Esophagus (tissue), 2 donors: ENCODE data around the gene FALEC. TPM values are rescaled to one million over a fixed set of nuclear protein-coding genes. Genes with fewer than 3 reads are reported as not detected.

Source experiments
- H3K27ac ChIP-seq, 2 donors: one replicate each; pipeline ENCODE4 v1.5.1; 2013; ENCODE audit warnings: low read depth in 2 of 2, mild to moderate bottlenecking in 2 of 2, inconsistent platforms in 1 of 2, low read length in 1 of 2, moderate library complexity in 1 of 2
- H3K27me3 ChIP-seq, 2 donors: one replicate each; pipeline ENCODE4 v1.6.1; 2013; ENCODE audit warnings: low read length in 2 of 2, control low read depth in 1 of 2, mild to moderate bottlenecking in 1 of 2; ENCODE audit not compliant: insufficient read depth in 2 of 2, control insufficient read depth in 1 of 2
- H3K36me3 ChIP-seq, 2 donors: one replicate each; pipeline ENCODE4 v1.6.1; 2013; ENCODE audit warnings: low read length in 1 of 2; ENCODE audit not compliant: control insufficient read depth in 2 of 2, insufficient read depth in 2 of 2
- H3K4me1 ChIP-seq, 2 donors: one replicate each; pipeline ENCODE4 v1.6.1; 2013; ENCODE audit warnings: low read length in 1 of 2; ENCODE audit not compliant: control insufficient read depth in 2 of 2, insufficient read depth in 2 of 2
- H3K4me3 ChIP-seq, 2 donors: one replicate each; pipeline ENCODE4 v1.5.1; 2013; ENCODE audit warnings: low read length in 2 of 2, mild to moderate bottlenecking in 2 of 2, low read depth in 1 of 2, moderate library complexity in 1 of 2
- H3K9me3 ChIP-seq, 2 donors: one replicate each; pipeline ENCODE4 v1.6.1; 2013; ENCODE audit warnings: mild to moderate bottlenecking in 2 of 2, low read depth in 1 of 2, low read length in 1 of 2, moderate library complexity in 1 of 2; ENCODE audit not compliant: control insufficient read depth in 2 of 2, insufficient read depth in 1 of 2
- whole genome bisulfite sequencing, 2 donors: extraction: QIAGEN DNeasy Blood & Tissue Kit; methylation state at CpG; one replicate each; pipeline ENCODE4 v1.1.7; 2013; 5-methylcytosine and 5-hydroxymethylcytosine counted together
- polyA plus RNA-seq, 2 donors: library from polyadenylated mRNA; stranded (reverse); fragments of 200-250 nt; gene quantifications; one replicate each; pipeline ENCODE4 v1.2.3, GENCODE V29; 2013
- donor health status: healthy with polysubstance abuse.
- donor health status: Bipolar disorder and iron deficiency.

The FALEC gene
- 1 to 10 TPM; 2.1 to 4.6 TPM for polyA plus RNA-seq

DNA sequence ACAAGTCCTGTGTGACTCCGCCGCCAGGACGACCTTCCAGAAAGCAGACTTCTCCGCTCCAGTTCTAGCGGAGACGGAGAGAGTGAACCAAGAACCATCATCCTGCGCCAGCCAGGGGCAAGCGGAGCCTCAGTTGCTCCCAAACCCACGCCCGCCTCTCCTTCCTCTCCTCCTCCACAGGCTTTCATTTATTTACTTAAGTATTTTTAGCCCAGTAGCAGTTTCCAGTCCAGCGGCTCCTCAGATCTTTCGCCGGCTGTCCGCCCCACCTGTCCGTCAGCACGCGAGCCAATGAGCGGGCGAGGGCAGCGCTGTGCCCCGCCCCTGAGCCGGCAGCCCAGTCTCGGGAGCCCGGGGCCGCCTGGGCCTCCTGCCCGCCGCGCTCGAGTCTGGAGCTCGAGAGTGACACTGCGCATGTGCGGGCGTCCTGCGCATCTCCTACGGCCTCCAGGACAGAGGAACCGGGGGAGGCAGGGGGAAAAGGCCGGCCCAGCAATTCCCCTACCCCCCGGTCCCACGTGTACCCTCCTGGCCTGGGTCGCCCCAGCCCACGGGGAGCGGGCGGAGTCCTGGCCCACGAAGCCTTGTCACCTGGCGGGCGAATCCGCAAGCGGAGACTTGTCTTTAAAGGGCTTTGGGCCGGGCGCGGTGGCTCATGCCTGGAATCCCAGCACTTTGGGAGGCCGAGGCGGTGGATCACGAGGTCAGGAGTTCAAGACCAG, at the start of gene FALEC:
FALEC (plus strand) TSS at position 425 of the 722 bp plus-strand sequence.
- Histone ChIP-seq H3K4me3 (peak within 1 kb of the TSS; percentile 46 to 51), H3K4me1 (peaks cover 0 to 9% of the 10 kb centered on the region in 2 donors), H3K27me3 (no peaks in the 10 kb centered on the region), H3K36me3 (peaks cover 0 to 13% of the 10 kb centered on the region in 2 donors), H3K27ac (peak within 1 kb of the TSS; percentile 91 to 93), H3K9me3 (no peaks in the 10 kb centered on the region)
- WGBS, 2 donors = 0% methylated on average over 54 of the region's 54 CpGs

DNA sequence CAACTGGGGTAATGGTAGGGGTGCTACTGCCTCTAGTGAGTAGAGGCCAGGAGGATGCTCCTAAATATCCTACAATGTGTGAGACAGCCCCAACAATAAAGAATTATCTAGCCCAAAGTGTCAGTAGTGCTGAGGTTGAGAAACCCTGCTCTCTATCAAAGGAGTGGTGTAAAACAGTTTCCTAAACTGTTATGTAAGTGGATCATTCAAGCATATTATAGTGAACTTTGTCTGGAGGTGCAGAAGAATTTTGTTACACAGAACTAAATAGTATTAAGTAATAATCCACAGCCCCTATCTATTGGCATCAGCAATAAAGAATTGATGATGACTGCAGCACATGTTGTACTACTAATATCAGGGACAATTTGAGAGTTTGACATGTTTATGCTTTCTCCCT, 48.6 kb upstream of the FALEC start:
- H3K36me3 ChIP-seq = peaks cover 12 to 16% of the 10 kb centered on the region in 2 donors
- no peaks in the 10 kb centered on the region for H3K9me3 ChIP-seq
- H3K4me3 ChIP-seq = no peak overlapping the region
- H3K27ac ChIP-seq = no peak overlapping the region
- H3K27me3 ChIP-seq = no peaks in the 10 kb centered on the region
- no peaks in the 10 kb centered on the region for H3K4me1 ChIP-seq

DNA sequence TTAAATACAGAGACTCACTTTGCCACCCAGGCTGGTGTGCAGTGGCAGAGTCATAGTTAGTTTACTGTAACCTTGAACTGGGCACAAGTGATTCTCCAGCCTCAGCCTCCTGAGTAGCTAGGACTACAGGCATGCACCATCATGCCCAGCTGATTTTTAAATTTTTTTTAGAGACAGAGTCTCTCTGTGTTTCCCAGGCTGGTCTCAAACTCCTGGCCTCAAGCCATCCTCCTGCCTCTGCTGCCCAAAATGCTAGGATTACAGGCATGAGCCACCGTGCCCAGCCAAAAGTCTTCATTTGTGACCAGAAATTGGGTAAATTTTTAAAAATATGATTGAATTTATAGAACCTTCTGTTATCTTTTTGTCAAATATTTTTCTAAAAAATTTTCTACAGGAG, 46.3 kb upstream of the FALEC start:
- Histone ChIP-seq H3K9me3 (peaks cover 0 to 3% of the 10 kb centered on the region in 2 donors), H3K27ac (peak overlapping the region in 1 of 2 donors; percentile 49), H3K27me3 (no peaks in the 10 kb centered on the region), H3K36me3 (peaks cover 23 to 27% of the 10 kb centered on the region in 2 donors), H3K4me3 (no peak overlapping the region), H3K4me1 (no peaks in the 10 kb centered on the region)
- WGBS, 2 donors = 53 to 78% methylated on average over 1 of the region's 1 CpG

DNA sequence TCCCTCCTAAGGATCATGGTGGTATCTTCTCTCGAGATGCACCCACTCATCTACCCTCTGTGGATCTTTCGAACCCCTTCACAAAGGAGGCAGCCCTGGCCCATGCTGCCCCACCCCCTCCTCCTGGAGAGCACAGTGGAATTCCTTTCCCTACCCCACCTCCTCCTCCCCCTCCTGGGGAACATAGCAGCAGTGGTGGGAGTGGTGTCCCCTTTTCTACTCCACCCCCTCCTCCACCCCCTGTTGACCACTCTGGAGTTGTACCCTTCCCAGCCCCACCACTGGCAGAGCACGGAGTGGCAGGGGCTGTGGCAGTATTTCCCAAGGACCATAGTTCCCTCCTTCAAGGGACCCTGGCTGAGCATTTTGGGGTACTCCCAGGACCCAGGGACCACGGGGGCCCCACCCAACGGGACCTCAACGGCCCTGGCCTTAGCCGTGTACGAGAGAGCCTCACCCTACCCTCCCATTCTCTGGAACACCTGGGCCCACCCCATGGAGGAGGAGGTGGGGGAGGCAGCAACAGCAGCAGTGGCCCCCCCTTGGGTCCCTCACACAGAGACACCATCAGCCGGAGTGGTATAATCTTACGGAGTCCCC, 42.9 kb upstream of the FALEC start:
- no peak overlapping the region for H3K4me3 ChIP-seq
- H3K27ac ChIP-seq = no peak overlapping the region
- peaks cover 22 to 23% of the 10 kb centered on the region in 2 donors for H3K36me3 ChIP-seq
- 88 to 94% methylated on average over 10 of the region's 10 CpGs for WGBS, 2 donors
- no peaks in the 10 kb centered on the region for H3K4me1 ChIP-seq
- H3K9me3 ChIP-seq = peaks cover 0 to 3% of the 10 kb centered on the region in 2 donors
- no peaks in the 10 kb centered on the region for H3K27me3 ChIP-seq

DNA sequence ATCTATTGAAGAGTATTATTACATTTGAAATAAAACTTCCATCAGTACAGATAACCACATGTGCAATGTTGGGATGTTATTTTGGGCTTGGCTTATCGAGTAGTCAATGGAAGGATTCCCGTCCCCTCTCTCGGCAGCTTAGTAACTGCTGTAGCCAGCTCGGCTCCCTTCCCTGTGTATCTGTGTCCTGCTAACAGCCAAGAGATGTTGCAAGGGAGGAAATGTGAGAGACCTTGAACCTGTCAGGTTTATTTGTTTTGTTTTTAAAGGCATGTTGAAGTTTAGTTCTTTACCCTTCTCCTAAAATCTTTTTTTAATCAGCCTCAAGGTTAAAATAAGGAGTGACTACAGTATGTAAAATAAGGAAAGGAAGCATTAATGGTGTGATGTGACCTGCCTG, 41.9 kb upstream of the FALEC start:
- 81 to 86% methylated on average over 4 of the region's 4 CpGs for WGBS, 2 donors
- no peaks in the 10 kb centered on the region for H3K27me3 ChIP-seq
- no peaks in the 10 kb centered on the region for H3K4me1 ChIP-seq
- peaks cover 22 to 23% of the 10 kb centered on the region in 2 donors for H3K36me3 ChIP-seq
- H3K9me3 ChIP-seq = peaks cover 0 to 3% of the 10 kb centered on the region in 2 donors
- no peak overlapping the region for H3K4me3 ChIP-seq
- H3K27ac ChIP-seq = peak overlapping the region in 1 of 2 donors; percentile 19

DNA sequence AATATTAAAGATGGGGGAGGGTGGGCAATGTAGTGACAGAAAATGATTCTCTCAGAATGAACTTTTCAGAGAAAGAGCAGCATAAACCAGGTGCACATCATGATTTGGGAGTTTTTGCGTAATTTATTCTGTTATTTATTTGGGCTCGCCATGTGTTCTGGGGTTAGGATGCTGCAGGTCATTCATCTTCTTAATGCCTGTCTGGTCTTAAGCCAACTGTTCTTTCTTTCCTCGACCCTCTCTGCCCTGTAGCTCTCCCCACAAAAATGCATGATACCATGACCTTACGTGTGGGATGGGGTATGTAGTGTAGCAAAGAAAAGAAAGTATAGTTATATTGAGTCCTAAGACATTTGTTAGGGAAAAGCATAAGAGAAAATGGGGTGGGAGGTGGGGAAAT, 40.7 kb upstream of the FALEC start:
- no peak overlapping the region for H3K27ac ChIP-seq
- no peaks in the 10 kb centered on the region for H3K27me3 ChIP-seq
- 72 to 74% methylated on average over 4 of the region's 4 CpGs for WGBS, 2 donors
- H3K4me3 ChIP-seq = no peak overlapping the region
- no peaks in the 10 kb centered on the region for H3K4me1 ChIP-seq
- H3K36me3 ChIP-seq = peaks cover 22 to 23% of the 10 kb centered on the region in 2 donors
- H3K9me3 ChIP-seq = peaks cover 0 to 3% of the 10 kb centered on the region in 2 donors

DNA sequence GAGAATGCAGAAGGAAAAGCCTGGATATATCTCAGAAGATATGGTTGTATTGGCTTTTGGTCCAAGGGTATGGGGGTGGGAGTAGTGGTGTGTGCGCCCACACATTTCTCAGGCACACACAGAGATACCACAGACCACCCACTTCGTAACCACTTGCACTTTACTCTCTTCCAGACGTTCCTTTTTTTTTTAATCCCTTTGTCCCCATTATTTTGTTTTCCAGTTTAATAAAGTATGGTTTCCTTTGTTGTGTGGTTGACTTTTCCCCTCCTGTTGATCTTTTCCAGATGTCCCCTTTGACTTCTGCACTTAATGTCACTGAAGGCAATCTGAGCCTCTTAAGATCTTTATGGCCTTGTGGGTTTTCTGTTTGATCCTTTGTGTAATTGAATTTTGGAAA, 38.8 kb upstream of the FALEC start:
- peak overlapping the region; percentile 58 to 91 for H3K27ac ChIP-seq
- H3K4me1 ChIP-seq = no peaks in the 10 kb centered on the region
- H3K27me3 ChIP-seq = no peaks in the 10 kb centered on the region
- 65 to 71% methylated on average over 3 of the region's 3 CpGs for WGBS, 2 donors
- peaks cover 12 to 13% of the 10 kb centered on the region in 2 donors for H3K36me3 ChIP-seq
- peaks cover 0 to 3% of the 10 kb centered on the region in 2 donors for H3K9me3 ChIP-seq
- no peak overlapping the region for H3K4me3 ChIP-seq

DNA sequence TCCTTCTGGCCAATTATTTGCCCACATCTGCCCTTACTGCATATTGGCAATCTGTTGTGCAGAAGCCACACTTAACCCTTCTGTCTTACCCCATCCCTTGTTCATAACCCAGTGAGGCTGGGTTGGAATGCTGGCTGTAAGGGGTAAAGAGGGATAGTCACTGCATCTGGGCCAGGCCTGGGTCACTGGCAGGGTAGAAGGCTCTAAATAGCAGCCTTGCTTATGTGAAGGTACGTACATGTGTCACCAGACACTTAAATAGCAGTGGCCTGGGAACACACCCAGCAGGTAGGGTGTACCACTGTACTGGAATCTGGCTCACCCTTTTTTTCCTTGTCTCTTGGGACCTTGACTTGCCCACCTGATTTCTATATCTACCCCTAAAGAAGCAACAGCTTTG, 38.2 kb upstream of the FALEC start:
- H3K4me3 ChIP-seq = no peak overlapping the region
- no peaks in the 10 kb centered on the region for H3K4me1 ChIP-seq
- H3K36me3 ChIP-seq = peaks cover 6 to 7% of the 10 kb centered on the region in 2 donors
- H3K9me3 ChIP-seq = peaks cover 0 to 3% of the 10 kb centered on the region in 2 donors
- H3K27ac ChIP-seq = peak overlapping the region; percentile 58 to 91
- no peaks in the 10 kb centered on the region for H3K27me3 ChIP-seq
- WGBS, 2 donors = 39 to 61% methylated on average over 1 of the region's 1 CpG

DNA sequence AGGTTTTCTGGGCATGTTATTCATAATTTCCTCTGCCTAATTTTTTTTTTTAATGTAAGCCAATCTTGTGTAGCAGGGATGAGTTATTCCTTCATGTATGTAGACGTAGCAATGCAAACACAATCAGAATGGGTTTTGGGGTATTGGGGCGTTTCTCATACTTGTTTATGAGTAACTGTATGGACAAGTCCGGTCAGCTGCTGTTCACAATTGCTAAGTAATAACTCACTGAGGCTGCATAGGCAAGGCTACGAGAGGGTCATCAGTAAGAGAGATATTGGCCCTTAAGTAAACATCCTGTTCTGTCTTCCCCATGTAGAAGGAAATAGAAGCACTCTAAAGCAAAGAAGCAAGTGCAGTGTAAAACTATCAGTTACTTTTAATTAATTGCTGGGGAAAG, 37.8 kb upstream of the FALEC start:
- no peak overlapping the region for H3K4me3 ChIP-seq
- H3K36me3 ChIP-seq = peaks cover 2 to 4% of the 10 kb centered on the region in 2 donors
- H3K27ac ChIP-seq = peak overlapping the region in 1 of 2 donors; percentile 87
- WGBS, 2 donors = 29 to 36% methylated on average over 4 of the region's 4 CpGs
- H3K27me3 ChIP-seq = no peaks in the 10 kb centered on the region
- peaks cover 0 to 2% of the 10 kb centered on the region in 2 donors for H3K9me3 ChIP-seq
- no peaks in the 10 kb centered on the region for H3K4me1 ChIP-seq

DNA sequence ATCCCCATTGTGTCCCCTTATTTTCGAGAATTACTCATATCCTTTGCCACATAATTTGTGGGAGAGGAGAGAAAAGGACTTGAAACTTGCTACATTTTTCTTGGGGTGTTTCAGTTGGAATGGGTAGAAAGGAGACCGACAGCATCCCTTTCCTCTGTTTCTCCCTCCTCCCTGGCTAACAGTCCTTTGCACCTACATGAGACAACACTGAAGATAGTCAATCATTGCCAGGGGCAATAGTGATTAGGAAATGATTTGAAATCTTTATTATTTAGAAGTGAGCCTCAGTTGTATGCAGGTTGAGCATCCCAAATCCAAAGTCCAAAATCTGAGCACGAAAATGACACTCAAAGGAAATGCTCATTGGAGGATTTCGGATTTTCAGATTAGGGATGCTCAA, 36.2 kb upstream of the FALEC start:
- Histone ChIP-seq H3K4me3 (no peak overlapping the region), H3K27me3 (no peaks in the 10 kb centered on the region), H3K27ac (peak overlapping the region; percentile 3 to 33), H3K9me3 (no peaks in the 10 kb centered on the region), H3K4me1 (no peaks in the 10 kb centered on the region), H3K36me3 (no peaks in the 10 kb centered on the region)
- 72 to 73% methylated on average over 4 of the region's 4 CpGs for WGBS, 2 donors
